Stimulated activated CD4-positive, alpha-beta T cell treated with anti-CD3 and anti-CD28 coated beads, Interleukin-12 subunit alpha, Interleukin-12 subunit beta, amount 100 ng/mL, for 4 hours (primary cell): ENCODE results near the gene TPM3.
"Not testable (repeated sequence)": the region's sequence is repeated elsewhere in the genome, so short reads cannot be mapped to it uniquely, and the experiment has no call there.

Source experiments
- DNase-seq: peaks from one replicate; pipeline ENCODE4 v3.0.0-alpha.2; 2020

The TPM3 gene

GRCh38 chr1:154191990-154192461, at the start of gene TPM3:
TPM3 (minus strand) TSS chr1:154192100; CDS start chr1:154192018, 82 bp downstream.
- no peak for DNase-seq

DNA sequence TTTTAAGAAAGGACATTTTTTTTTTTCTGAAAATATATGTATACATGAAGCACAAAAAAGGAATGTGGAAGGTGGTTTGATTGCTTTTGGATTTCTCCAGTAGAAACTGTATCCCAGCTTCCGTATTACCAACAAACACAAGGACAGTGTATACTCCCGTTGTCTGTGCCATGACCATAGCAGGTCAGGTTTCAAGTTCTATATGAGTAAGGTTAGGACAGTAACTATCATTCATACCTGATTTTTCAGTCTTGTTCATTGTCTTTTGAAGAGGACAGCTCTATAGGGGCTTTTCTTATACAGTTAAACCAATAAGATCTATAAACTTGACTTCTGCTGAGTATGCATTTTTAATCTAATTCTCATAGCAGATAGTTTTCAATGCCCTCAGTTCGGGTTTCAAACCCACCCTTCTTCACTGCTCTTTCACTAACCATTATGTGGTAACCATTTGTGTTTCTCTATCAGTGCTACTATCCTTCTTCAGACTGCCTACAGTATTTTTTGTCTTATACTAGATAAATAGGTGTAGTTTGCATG, 48.5 kb upstream of the TPM3 start:
- no peak for DNase-seq

DNA sequence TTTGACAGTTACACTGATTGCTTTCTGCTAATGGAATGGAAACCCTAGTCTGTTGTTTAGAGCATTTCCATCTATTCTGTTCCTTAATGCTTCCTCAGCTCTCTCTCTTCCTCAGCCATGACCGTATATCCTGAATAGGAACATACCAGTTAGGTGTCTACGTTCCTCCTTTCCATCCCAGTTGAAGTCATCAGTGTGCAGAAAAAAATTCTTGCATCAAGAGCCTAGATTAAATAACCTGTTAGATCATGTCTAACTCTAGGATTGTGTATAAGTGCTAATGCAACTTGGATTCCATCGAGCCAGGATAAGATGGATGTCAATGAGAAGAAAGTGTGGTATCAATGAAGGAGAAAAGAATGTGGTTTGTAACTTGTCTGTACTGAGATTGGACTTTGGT, 47.6 kb upstream of the TPM3 start:
- DNase-seq: no peak

- DNase-seq: no peak
Observed at GRCh38 chr1:154237880-154238506, 46.1 kb upstream of the TPM3 start.

GRCh38 chr1:154237435-154237834, 45.5 kb upstream of the TPM3 start:
- DNase-seq: no peak

DNA sequence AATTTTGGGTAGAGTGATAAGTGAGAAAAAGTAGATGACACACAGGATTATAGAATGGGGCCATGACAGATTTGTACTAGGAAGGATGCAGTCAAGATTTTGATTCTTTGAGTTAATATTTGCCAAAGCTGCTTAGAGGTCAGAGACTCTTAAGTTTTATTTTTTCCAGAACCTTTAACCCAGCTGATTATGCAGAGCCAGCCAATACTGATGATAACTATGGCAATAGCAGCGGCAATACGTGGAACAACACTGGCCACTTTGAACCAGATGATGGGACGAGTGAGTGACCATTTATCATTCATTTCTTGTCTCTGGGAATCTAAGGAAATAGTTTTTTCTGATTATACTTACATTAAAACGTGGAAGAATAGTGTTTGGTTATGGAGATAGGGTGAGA, 45.0 kb upstream of the TPM3 start:
- no peak for DNase-seq

- not testable (repeated sequence) for DNase-seq
Observed at GRCh38 chr1:154233127-154233526, 41.2 kb upstream of the TPM3 start.

GRCh38 chr1:154231112-154231511, 39.2 kb upstream of the TPM3 start:
- not testable (repeated sequence) for DNase-seq

- no peak for DNase-seq
Observed at GRCh38 chr1:154225370-154225769, 33.5 kb upstream of the TPM3 start.

DNA sequence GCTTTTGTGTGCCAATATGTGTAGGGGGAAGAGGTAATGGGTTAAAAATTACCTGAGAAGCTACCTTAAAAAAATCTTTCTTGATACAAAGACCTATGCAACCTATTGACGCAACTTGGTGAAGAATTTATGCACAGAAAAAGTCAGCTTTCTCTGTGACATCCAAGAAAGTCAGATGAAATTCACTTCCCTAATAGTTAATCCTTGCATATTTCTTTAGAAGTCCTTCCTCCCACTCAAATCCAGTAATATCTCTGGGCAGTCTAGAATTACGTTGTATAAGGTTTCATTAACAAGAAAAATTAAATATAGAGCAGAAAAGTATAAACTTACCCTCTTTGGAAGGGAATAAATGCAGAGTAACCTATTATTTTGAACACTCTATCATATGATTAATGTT, 31.7 kb upstream of the TPM3 start:
- DNase-seq: no peak

DNA sequence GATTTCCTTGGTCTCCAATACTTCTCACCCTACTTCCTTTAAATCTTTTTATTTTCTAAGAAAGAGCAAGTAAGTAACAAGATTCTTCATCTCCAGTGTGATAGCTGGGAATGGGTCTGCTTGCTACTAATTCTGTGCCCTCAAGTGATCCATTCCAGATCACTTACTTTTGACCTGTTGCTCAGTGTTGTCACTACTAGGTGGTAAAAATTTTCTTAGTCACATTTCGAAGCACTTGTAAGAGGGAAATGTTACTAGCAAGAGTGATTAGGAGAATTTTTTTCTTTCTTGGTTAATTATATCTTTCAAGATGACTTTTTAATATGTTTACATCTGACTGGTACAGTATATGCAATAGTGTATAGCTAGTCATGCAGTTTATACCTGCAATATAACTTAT, 31.0 kb upstream of the TPM3 start:
- DNase-seq: no peak

DNA sequence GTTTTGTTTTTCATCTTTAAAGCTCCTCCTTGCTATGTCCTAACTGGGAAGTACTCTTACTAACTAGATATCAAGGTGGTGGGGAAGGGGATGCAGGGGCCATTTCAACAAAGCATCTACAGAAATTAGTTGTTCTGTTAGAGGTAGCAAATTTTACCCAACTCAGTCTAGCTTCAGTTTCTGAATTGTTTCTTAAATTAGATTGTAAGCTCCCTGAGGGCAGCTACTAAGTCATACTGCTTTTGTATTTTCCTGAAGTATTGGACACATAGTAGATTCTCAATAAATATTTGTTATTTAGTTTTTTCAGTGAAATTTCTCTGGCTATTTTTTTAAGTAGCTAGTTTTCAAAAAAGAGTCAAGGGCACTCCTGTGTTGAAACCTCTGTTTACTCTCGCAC, 30.6 kb upstream of the TPM3 start:
- DNase-seq: no peak

DNA sequence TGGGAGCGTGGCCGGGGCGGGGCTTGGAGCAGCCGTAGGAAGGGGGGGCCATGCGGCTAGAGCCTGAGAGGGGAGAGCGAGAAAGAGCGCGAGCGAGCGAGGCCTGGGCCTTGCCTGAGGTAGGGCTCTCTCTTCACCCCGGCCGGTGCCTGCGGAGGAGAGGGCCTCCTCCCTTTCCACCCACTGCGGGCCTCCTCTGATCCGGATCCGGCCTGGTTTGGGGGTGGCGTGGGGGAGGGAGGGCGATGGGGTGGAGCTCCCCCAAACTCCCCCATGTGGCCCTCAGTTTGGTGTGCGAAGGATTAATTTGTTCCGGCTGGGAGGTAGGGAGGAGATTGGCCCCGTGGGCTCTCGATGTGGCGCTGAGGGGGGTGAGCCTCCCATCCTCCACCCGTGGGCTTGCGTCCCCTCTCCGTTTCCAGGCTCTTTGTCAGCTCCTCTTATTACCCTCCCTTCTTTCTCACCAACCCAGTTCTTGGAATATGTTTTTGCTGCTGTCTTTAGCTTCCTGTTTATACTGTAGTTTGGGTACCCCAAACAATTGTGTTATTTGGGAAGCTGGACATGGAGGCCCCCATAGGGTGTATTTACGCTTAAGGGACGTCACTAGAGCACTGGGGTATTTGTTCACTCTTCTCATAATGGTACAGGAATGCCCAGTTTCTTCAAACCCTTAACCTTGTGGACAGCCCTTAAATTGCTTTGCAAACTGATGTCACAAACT, 29.5 kb upstream of the TPM3 start:
- peak; percentile 64 for DNase-seq

DNA sequence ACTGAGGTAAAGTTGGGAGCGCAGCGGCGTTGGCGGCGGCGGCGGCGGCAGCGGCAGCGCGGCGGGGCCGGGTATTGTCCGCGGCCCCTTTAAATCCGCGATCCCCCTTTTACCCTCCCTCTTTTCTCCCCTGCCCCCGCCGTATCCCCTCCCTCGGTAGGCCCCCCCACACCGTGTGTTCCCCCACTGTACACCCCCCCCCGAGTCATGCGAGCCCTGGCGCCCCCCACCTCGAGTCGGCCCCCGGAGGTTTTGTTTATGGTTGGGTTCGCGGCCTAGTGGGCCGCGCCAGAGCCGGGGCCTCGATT, 29.0 kb upstream of the TPM3 start:
- DNase-seq: no peak

DNA sequence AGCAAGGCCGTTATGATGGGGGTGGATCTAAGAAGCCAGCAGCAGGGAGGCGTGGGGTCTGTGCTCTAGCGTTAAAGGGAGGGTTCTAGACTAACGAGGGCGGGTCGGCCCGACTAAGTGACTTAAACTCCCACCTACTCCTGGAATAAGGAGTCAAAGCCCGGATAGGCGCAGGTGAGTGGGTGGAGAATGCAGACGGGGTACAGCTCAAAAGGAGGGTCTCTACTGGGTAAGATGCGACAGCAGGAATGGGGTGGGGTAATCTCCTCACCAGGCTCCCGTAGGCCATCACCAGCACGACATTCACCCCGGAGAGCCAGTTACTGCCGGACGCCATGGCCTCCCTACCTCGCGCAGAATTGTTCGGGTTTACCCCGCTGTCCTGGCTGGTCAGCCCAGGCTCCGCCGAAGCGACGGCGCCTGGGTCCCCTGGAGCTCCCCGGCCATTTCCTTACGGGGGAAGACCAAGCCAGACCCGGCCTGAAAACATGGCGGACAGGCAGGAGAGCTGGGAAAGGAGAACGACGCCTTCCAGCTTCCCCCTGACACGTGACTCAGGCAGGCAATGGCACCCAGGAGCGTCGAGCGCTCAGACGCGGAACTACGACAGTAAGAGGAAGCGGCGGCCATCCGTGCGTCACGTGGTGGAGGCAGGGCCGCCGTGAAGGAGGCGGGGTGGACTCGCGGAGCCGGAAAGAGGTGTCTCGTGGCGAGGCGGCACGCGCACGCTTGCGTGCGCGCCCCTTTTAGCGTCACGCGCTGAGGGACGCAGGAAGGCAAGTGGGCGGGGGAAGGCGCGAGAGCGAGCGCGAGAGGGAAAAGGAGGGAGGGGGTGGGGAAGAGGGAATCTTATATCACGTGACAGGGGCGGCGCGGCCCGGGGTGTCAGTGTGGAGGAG, 28.4 kb upstream of the TPM3 start, which contains the start of gene UBAP2L:
Gene UBAP2L, plus strand, starts transcription at position 885 of the 899 bp plus-strand sequence. CDS start 4,169 bp downstream, outside the sequence.
- DNase-seq: peak; percentile 97

DNA sequence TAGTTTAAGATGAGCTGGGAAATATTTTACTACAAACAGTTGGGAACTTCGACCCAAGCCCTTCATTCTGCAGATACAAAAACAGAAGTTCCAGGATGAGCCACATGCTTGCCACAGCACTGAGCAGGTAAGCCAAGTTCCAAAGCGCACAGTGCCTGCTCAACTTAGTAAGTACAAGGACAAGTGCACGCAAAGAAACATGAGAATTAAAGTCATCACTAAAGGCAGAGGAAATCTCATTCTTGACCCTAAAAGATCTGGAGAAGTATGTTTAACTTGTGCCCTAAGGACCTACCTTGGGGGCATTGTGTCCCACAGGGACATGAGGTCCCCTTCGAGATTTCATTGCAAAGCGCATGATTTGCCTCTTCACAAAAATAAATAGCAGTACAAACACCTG, 27.6 kb upstream of the TPM3 start:
- DNase-seq: no peak

DNA sequence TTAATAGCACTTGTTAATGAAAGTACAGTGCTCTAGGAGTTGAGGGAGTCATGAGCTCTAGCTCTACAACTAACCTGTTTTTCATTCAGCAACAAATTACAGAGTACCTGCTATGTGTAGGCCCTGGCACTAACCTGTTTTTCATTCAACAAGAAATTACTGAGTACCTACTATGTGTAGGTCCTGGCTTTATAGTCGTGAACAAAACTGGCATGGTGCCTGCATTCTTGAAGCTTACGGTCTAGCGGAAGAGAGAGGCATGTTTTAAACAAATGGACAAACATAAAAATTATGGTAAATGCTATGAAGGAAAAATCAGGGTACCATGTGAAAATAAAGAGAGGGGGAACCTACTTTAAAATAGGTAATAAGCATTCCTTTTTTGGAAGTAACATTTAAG, 26.6 kb upstream of the TPM3 start:
- DNase-seq: no peak

GRCh38 chr1:154213274-154213673, 21.4 kb upstream of the TPM3 start:
- DNase-seq: no peak

DNA sequence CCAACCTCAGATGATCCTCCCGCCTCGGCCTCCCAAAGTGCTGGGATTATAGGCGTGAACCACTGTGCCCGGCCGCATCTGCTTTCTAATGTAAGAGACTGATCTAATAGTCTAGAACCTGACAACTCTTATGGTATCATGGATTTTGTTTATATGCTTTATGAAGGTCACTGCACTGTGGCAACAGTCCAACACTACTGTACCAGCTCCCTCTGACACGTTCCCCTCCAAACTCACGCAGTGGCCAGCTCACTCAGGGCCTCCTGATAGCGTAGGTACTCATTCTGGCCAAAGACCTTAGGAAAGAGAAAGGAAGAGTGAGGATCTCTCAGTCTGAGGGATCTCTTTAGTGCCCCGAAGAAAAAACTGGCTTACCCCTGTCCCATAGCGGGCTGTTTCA, 20.2 kb upstream of the TPM3 start:
- DNase-seq: no peak

GRCh38 chr1:154208677-154209388, 16.9 kb upstream of the TPM3 start:
- no peak for DNase-seq

DNA sequence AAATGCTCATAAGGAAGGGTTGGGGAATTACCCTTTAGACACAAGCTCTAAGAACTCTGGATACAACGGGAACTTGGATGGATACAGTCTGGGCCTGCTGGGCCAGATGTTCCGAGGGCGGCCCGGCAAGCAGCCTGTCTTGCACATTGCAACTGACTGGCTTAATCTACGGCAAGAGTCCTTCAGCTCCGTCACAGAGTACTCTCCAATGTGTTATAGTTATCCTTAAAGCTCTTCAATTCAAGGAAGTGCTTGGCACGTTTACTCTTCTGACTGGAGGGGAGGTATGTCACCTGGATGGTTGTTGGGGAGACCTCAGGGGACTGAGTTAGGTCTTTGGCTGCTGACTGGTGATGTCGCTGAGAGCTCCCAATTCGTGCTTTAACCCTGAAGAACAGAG, 15.4 kb upstream of the TPM3 start:
- DNase-seq: no peak

DNA sequence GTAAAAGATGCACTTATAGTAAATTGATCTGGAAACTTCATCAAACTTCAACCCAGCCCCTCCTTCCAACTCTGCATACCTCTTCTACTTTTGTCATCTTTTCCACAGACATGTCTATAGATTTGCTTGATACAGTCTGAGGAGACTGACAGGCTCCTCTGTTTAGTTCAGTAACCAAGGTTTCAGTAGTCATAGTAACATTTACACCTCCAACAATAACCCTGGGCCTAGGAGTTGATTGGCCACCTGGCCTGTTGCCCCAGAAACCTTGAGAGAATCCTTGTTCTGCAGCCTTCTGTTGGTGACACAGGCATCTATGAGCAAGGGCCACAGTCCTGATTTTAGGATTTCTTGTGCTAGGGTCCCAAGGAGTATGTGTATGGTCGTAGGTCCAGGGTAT, 14.3 kb upstream of the TPM3 start, which contains the start of gene CFAP141:
Gene CFAP141, minus strand, starts transcription at position 138 of the 400 bp plus-strand sequence. Its CDS starts 26 bp downstream, at position 112.
- no peak for DNase-seq

- DNase-seq: peak; percentile 15
Observed at GRCh38 chr1:154205778-154206177, 13.9 kb upstream of the TPM3 start.
